NCI-H345 treated with DMSO at 0.1 percent for 48 hours (cell line): ENCODE measurements around the gene SGCA.

ENCODE experiments used
- DNase-seq: peaks from one replicate; lab custom pipeline; 2025; ENCODE audit not compliant: unreplicated experiment; lab: John Stamatoyannopoulos, UW

The SGCA gene

GRCh38 chr17:50166518-50167181 lies 845 bp downstream of the SGCA start:
- DNase-seq = no peak

- DNase-seq = no peak
Observed at GRCh38 chr17:50167371-50167770, 1.6 kb downstream of the SGCA start.

GRCh38 chr17:50168319-50168718 lies 2.5 kb downstream of the SGCA start:
- DNase-seq = no peak

- peak; percentile 12 for DNase-seq
Observed at GRCh38 chr17:50169121-50169764, 3.4 kb downstream of the SGCA start.

GRCh38 chr17:50169881-50170459 lies 4.2 kb downstream of the SGCA start:
- DNase-seq = no peak

GRCh38 chr17:50170662-50171370 lies 5.0 kb downstream of the SGCA start:
- no peak for DNase-seq

GRCh38 chr17:50171371-50172071 lies 5.7 kb downstream of the SGCA start:
- no peak for DNase-seq

GRCh38 chr17:50172130-50172529 lies 6.3 kb downstream of the SGCA start:
- DNase-seq = no peak

- DNase-seq = no peak
Observed at GRCh38 chr17:50172936-50173334, 7.1 kb downstream of the SGCA start.

GRCh38 chr17:50173335-50173941 lies 7.6 kb downstream of the SGCA start:
- DNase-seq = no peak

GRCh38 chr17:50174444-50174843 lies 8.6 kb downstream of the SGCA start:
- DNase-seq = no peak

- no peak for DNase-seq
Observed at GRCh38 chr17:50175035-50175807, 9.4 kb downstream of the SGCA start.

GRCh38 chr17:50176559-50177357 lies 11.0 kb downstream of the SGCA start:
- DNase-seq = no peak

- no peak for DNase-seq
Observed at GRCh38 chr17:50177476-50177875, 11.7 kb downstream of the SGCA start.

- peak; percentile 36 for DNase-seq
Observed at GRCh38 chr17:50177983-50178834, 12.4 kb downstream of the SGCA start.

GRCh38 chr17:50180111-50180510 lies 14.3 kb downstream of the SGCA start:
- no peak for DNase-seq

GRCh38 chr17:50180620-50181019 lies 14.8 kb downstream of the SGCA start:
- DNase-seq = no peak

GRCh38 chr17:50181144-50181543 lies 15.3 kb downstream of the SGCA start:
- DNase-seq = no peak
